Measurements from ENCODE around the gene TBC1D1.
A peak's percentile ranks its signal among the peaks of the same experiment; 100 is the strongest.
"Not testable (repeated sequence)": the region's sequence is repeated elsewhere in the genome, so short reads cannot be mapped to it uniquely, and the experiment has no call there.

Gene TBC1D1

DNA sequence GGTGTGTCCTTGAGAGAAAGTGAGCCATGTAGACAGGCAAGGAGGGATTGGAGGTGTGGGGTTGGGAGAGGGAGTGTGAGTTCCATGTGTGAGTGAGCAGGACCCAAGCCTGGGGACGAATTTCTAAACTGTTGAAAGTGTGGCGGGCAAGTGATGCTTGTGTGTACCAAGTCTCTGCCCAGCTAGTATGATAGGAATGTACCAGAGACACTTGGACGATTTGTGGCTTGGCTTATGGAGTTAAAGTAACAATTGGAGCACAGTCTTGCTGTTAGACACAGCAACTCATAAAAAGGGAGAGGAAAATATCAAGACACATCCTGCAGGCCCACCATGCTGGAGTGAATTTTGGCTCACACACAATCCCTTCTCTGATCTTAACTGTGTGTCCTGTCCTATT is 77.9 kb downstream of the TBC1D1 start:
- DNase-seq, result no peak

DNA sequence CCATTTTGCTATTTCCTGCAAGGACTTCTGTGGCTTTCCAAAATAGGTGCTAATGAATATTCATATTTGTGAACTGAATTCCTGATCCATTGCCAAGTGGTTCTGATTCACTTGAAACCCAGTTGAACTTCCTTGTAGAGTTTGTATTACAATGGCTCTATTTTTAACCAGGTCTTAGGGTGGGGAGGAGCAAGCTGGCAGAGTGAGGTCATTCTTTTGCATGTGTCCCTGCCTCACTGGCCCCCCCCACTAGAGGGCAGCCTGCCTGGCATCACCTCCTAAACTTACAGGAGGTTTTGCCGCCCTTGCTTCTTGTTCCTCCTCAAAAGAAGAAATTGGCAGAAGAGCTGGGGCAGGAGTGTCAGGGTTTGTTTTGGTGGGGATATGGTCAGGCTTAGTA is 79.8 kb downstream of the TBC1D1 start:
- DNase-seq, result no peak

- DNase-seq, result no peak
Measured at GRCh38 chr4:37971202-37971601, 80.3 kb downstream of the TBC1D1 start.

- DNase-seq, result no peak
Measured at GRCh38 chr4:37973441-37973840, 82.6 kb downstream of the TBC1D1 start.

GRCh38 chr4:37975321-37975822 is 84.5 kb downstream of the TBC1D1 start:
- DNase-seq, result not testable (repeated sequence)

DNA sequence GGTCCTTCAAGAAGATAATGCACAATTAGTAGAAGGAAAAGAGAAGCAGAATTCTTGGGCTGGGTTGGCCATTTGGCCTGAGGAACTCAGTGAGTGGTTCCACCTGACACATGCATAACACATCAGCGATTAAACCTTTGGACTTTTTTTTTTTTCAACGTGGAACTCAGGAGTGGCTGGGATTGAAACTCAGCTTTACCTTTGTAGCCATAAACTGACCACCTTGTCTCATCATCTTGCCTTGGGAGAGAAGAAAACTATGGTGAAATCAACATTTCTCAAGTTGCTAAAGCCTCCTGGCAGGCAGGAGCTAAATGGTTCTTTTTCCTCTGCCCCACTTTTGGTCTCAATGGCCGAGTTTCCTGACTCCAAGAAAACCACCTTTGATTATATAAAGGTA is 85.6 kb downstream of the TBC1D1 start:
- no peak for DNase-seq

- DNase-seq, result no peak
Measured at GRCh38 chr4:37976991-37977470, 86.1 kb downstream of the TBC1D1 start.

GRCh38 chr4:37977471-37978247 is 86.8 kb downstream of the TBC1D1 start:
- no peak for DNase-seq

- DNase-seq, result no peak
Measured at GRCh38 chr4:37978248-37978924, 87.5 kb downstream of the TBC1D1 start.

- DNase-seq, result no peak
Measured at GRCh38 chr4:37980246-37980645, 89.4 kb downstream of the TBC1D1 start.

- DNase-seq, result no peak
Measured at GRCh38 chr4:37981425-37981824, 90.5 kb downstream of the TBC1D1 start.

DNA sequence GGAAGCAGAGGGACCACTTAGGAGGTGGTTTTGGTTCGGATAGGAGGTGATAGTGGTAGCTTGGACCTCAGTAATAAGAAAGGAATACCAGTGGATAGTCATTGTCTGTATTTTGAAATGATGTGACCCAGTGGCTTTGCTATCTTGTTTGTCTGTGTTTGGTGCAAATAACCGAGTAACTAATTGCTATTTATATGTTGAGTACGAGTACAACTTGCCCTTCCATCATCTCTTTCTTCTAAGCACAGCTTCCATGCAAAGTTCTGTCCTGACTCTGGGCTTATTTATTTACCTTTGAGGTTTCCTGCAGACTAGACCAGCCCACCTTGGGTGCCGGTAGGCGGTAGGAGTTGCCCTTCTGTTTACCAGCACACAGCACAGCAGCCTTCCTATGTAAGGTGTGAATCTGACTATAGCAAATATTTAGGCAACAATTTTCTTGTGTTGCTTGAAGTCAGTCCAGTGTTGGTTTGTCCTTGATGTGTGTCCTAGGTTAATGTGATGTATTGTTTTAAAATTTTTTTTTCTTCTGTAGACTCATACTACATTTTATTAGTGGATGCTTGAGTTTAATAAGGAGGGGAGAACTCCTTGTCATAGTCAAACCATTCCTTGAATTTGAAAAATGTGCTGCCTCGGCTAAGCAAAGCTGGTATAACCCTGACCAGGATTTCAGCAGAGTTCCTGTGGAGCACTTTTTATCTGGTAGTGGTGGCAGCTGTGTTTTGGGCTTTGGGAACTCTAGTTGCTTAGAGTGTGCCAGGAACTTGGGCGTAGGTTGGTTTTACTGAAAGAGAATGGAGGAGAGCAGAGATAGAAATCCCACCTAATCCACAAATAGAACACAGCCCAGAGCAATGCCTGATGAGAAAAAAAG is 91.2 kb downstream of the TBC1D1 start:
- no peak for DNase-seq

DNA sequence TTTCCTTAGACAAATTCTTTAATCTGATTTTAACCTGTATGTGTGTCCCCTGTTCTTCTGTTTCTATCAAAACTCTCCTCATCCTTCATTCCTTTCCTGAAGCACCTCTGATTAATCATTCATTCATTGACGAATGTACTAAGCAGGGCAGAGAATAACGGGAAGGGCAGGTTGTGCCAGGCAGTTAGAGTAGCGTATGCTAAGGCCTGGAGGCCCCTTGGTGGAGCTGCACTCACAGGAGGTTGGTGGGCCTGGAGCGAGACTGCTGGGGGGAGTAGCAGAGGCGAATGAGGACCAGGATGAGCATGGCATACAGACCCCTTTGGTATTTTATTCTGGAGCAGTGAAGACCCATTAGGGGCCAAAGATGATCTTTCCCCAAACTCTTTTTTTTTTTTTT is 91.9 kb downstream of the TBC1D1 start:
- DNase-seq, result no peak

DNA sequence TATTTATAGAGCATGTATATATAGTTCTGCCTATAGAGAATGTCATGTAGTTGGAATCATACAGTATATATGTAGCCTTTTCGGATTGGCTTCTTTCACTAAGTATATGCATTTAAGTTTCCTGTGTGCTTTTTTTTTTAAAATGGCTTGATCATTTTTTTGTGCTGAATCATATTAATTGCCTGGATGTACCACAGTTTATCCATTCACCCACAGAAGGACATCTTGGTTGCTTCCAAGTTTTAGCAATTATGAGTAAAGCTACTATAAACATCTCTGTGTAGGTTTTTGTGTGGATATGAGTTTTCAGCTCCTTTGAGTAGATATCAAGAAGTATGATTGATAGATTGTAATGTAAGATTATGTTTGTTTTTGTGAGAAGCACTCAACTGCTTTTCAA is 93.1 kb downstream of the TBC1D1 start:
- DNase-seq, result no peak

- no peak for DNase-seq
Measured at GRCh38 chr4:37985730-37986275, 94.9 kb downstream of the TBC1D1 start.

- DNase-seq, result peak; percentile 42
Measured at GRCh38 chr4:37988670-37989069, 97.8 kb downstream of the TBC1D1 start.

DNA sequence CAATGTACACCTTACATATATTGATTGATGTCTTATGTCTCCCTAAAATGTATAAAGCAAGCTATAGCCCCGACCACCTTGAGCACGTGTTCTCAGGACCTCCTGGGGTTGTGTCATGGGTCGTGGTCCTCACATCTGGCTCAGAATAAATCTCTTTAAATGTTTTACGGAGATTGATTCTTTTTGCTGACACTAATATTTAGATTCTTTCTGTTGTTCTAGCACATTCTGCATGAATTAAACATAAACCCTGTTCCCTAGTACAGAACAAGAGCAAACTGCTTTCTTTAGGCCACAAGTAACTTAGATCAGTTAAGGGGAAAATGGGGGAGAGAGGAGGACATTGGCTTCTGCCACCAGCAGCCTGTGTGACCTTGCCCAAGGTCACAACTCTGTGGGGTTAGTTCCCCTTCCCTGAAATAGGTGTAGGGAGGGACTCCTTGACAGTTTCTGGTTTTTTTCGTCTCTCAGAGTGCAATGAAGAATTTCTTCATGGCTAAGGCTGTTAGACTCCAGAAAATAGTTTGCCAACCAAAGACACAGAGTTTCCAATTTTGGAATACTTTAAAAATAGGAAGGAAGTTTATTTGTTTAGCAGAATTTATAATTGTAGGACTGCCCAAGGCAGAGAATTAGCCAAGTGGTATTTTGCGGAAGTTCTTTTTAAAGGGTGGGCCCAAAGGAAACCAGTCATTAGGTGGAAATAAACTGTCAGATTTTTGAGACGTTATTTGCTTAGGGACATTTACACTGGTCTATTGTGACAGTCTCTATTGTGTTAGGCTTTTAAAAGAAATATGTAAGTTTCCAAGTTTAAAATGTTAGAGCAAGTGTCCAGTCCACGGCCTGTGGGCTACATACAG is 98.7 kb downstream of the TBC1D1 start:
- DNase-seq, result no peak

DNA sequence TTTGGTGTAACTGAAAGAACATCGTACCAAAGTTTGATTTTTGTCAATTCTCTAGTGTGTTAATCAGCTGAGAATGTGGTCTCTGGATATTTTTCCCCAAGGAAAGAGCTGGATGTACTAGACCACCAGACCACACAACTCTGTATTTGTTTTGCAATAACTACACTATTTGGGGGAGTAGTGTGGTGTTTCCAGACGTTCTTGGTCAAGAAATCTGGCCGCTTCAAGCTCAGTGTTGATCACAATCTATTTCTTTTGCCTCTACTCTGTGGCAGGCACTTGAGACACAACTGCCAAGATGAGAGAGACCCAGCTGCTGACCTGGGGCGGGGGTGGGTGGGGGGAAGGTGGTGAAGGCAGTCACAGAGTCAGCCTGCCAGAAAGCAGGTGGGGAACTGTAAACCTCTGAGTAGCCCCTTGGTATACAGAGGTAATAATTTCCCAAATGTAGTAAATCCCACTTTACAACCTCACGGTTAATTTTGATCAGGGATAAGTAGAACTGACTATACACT is 99.9 kb downstream of the TBC1D1 start:
- no peak for DNase-seq

- DNase-seq, result no peak
Measured at GRCh38 chr4:37991623-37992410, 100.9 kb downstream of the TBC1D1 start.

GRCh38 chr4:37993806-37994205 is 102.9 kb downstream of the TBC1D1 start:
- DNase-seq, result no peak

DNA sequence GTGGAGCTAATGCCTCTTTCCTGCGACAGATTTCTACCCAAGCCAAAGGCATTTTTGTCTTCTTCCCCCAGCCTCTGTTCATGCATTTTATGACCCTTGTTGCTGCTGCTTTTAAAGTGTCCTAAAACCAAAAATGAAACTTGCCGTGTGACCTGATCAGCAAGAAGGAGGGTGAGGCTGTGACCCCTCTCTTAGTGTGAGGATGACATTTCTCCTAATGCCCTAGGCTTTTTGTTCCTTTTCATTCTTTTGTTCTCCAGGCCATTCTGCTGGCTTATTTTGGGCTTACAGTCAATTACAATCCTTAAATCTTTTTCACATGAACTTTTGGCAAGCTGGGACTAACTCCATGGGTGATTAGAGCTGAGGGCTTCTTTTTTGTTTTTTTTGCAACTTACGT is 103.7 kb downstream of the TBC1D1 start:
- DNase-seq, result no peak

Measured in DMS79 (cell line).